H1 (cell line): Measurements from ENCODE around the gene TIGIT. TPM values are rescaled to one million over a fixed set of nuclear protein-coding genes. Genes with fewer than 3 reads are reported as not detected.

ENCODE experiments used
- ASH2L ChIP-seq: fragments of 200-600, 300-600 bp; sonication (generic); IDR thresholded peaks from one replicate; pipeline ENCODE4 v1.7.1; 2017; ENCODE audit warnings: low read length
- BACH1 ChIP-seq: IDR thresholded peaks from 2 replicates; pipeline ENCODE4 v1.6.1; 2012; ENCODE audit warnings: low read length, improper control_type of control experiment
- EGR1 ChIP-seq: IDR thresholded peaks from 2 replicates; pipeline ENCODE4 v1.6.1; 2011; ENCODE audit warnings: low read depth, low read length, borderline replicate concordance
- HDAC2 ChIP-seq, 2 experiments: fragments of 300-600 bp in 1 of 2; sonication (generic) in 1 of 2; IDR thresholded peaks; 2 replicates each; pipeline ENCODE4 v1.6.1; 2011 to 2012; ENCODE audit warnings: low read depth in 2 of 2, low read length in 2 of 2, mild to moderate bottlenecking in 2 of 2, moderate library complexity in 2 of 2, borderline replicate concordance in 1 of 2, inconsistent platforms in 1 of 2
- KDM4A ChIP-seq: IDR thresholded peaks from one replicate; pipeline ENCODE4 v1.7.1; 2012; ENCODE audit warnings: low read depth, mild to moderate bottlenecking, moderate library complexity, low read length, inconsistent platforms; ENCODE audit not compliant: severe bottlenecking
- PHF8 ChIP-seq: fragments of 200-600 bp; sonication (generic); conservative IDR thresholded peaks from 2 replicates; pipeline ENCODE4 v1.7.1; 2012; ENCODE audit warnings: low read depth, mild to moderate bottlenecking, inconsistent platforms, low read length, moderate library complexity
- POU5F1 ChIP-seq: IDR thresholded peaks from 2 replicates; pipeline ENCODE4 v1.6.1; 2011; ENCODE audit warnings: low read depth, mild to moderate bottlenecking, low read length, moderate library complexity
- SRF ChIP-seq: IDR thresholded peaks from 2 replicates; pipeline ENCODE4 v1.6.1; 2011; ENCODE audit warnings: mild to moderate bottlenecking, low read depth, low read length, moderate library complexity
- USF2 ChIP-seq: IDR thresholded peaks from 2 replicates; pipeline ENCODE4 v1.6.1; 2011; ENCODE audit warnings: low read length, improper control_type of control experiment
- polyA plus RNA-seq, 7 experiments: library from polyadenylated mRNA; depleted of rRNA in 3 of 7; stranded (reverse) in 5 of 7; unstranded in 2 of 7; fragments of >200 nt in 5 of 7; fragments of 200-250 nt in 2 of 7; gene quantifications; 1 replicate in 5 of 7; 2 replicates in 1 of 7; 4 replicates in 1 of 7; pipeline versions ENCODE4 v1.2.1 to v1.2.3, GENCODE V29; 2011 to 2013; ENCODE audit warnings: missing spikeins in 2 of 7, mixed read lengths in 2 of 7
- total RNA-seq: library from RNA; stranded (reverse); fragmentation: NEBNext Ultra II Directional; extraction: Animal tissue kit (Norgen Biotek cat#: 25700); gene quantifications from 2 replicates; pipeline ENCODE4 v1.2.1, GENCODE V29; 2021
- TF ChIP-seq, protein P1 (sequence below): fragments of 300-600 bp; sonication (generic); IDR thresholded peaks from 2 replicates; pipeline ENCODE4 v1.7.1; 2012; ENCODE audit warnings: low read length, moderate library complexity, mild to moderate bottlenecking, inconsistent platforms; ENCODE audit not compliant: insufficient replicate concordance

Gene TIGIT
- total and polyA plus RNA-seq, 2 of the 8 experiments (the other 6 are each of a cell fraction or from before 2014, with no cell fraction given), result 0.02 TPM; not detected in 1

DNA sequence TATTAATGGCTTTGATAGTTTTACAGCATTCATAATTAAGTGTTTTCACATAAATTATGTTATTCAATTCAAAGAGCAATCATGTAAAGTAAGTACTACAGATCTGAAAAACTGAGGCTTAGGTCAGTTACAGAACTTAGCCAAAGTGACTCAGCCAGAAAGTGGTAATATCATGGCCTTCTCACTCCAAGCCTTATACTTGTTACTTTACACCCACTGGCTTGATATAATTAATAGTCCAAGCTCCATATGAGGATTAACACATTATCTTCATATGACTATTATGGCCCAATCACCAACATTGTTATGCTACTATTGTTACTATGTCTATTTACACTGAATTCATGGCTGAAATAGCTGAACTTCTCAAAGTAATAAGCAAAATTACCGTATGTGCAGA lies 50.7 kb downstream of the TIGIT start (continued):
- TF ChIP-seq, protein P1, sequence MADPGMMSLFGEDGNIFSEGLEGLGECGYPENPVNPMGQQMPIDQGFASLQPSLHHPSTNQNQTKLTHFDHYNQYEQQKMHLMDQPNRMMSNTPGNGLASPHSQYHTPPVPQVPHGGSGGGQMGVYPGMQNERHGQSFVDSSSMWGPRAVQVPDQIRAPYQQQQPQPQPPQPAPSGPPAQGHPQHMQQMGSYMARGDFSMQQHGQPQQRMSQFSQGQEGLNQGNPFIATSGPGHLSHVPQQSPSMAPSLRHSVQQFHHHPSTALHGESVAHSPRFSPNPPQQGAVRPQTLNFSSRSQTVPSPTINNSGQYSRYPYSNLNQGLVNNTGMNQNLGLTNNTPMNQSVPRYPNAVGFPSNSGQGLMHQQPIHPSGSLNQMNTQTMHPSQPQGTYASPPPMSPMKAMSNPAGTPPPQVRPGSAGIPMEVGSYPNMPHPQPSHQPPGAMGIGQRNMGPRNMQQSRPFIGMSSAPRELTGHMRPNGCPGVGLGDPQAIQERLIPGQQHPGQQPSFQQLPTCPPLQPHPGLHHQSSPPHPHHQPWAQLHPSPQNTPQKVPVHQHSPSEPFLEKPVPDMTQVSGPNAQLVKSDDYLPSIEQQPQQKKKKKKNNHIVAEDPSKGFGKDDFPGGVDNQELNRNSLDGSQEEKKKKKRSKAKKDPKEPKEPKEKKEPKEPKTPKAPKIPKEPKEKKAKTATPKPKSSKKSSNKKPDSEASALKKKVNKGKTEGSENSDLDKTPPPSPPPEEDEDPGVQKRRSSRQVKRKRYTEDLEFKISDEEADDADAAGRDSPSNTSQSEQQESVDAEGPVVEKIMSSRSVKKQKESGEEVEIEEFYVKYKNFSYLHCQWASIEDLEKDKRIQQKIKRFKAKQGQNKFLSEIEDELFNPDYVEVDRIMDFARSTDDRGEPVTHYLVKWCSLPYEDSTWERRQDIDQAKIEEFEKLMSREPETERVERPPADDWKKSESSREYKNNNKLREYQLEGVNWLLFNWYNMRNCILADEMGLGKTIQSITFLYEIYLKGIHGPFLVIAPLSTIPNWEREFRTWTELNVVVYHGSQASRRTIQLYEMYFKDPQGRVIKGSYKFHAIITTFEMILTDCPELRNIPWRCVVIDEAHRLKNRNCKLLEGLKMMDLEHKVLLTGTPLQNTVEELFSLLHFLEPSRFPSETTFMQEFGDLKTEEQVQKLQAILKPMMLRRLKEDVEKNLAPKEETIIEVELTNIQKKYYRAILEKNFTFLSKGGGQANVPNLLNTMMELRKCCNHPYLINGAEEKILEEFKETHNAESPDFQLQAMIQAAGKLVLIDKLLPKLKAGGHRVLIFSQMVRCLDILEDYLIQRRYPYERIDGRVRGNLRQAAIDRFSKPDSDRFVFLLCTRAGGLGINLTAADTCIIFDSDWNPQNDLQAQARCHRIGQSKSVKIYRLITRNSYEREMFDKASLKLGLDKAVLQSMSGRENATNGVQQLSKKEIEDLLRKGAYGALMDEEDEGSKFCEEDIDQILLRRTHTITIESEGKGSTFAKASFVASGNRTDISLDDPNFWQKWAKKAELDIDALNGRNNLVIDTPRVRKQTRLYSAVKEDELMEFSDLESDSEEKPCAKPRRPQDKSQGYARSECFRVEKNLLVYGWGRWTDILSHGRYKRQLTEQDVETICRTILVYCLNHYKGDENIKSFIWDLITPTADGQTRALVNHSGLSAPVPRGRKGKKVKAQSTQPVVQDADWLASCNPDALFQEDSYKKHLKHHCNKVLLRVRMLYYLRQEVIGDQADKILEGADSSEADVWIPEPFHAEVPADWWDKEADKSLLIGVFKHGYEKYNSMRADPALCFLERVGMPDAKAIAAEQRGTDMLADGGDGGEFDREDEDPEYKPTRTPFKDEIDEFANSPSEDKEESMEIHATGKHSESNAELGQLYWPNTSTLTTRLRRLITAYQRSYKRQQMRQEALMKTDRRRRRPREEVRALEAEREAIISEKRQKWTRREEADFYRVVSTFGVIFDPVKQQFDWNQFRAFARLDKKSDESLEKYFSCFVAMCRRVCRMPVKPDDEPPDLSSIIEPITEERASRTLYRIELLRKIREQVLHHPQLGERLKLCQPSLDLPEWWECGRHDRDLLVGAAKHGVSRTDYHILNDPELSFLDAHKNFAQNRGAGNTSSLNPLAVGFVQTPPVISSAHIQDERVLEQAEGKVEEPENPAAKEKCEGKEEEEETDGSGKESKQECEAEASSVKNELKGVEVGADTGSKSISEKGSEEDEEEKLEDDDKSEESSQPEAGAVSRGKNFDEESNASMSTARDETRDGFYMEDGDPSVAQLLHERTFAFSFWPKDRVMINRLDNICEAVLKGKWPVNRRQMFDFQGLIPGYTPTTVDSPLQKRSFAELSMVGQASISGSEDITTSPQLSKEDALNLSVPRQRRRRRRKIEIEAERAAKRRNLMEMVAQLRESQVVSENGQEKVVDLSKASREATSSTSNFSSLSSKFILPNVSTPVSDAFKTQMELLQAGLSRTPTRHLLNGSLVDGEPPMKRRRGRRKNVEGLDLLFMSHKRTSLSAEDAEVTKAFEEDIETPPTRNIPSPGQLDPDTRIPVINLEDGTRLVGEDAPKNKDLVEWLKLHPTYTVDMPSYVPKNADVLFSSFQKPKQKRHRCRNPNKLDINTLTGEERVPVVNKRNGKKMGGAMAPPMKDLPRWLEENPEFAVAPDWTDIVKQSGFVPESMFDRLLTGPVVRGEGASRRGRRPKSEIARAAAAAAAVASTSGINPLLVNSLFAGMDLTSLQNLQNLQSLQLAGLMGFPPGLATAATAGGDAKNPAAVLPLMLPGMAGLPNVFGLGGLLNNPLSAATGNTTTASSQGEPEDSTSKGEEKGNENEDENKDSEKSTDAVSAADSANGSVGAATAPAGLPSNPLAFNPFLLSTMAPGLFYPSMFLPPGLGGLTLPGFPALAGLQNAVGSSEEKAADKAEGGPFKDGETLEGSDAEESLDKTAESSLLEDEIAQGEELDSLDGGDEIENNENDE, result no peak
- TF ChIP-seq PHF8 (no peak), HDAC2 (IDR thresholded peaks at IDR 0.05; ENCODE audit: borderline replicate concordance in 1 of 2, low read depth in 2 of 2, low read length in 2 of 2) (no peak), EGR1 (no peak), BACH1 (no peak), POU5F1 (no peak), ASH2L (no peak), KDM4A (no peak), USF2 (no peak), SRF (no peak)
